Left lobe of liver (tissue), 2 donors: Measurements from ENCODE around the gene ZSWIM4. TPM values are rescaled to one million over a fixed set of nuclear protein-coding genes. Genes with fewer than 3 reads are reported as not detected.

Source experiments
- ATAC-seq: fragments of 200-7000 bp; cut with Tn5 transposase; one replicate; pipeline ENCODE4 v1.9.1; 2020; ENCODE audit warnings: mild to moderate bottlenecking, moderate library complexity
- DNase-seq: peaks from one replicate; pipeline ENCODE4 v3.0.0-alpha.2; 2020; ENCODE audit warnings: low spot score
- total RNA-seq: library from RNA; stranded (reverse); gene quantifications from one replicate; pipeline ENCODE4 v1.2.1, GENCODE V29; 2021
- donor health status: DM: no; HTN: no; CAD: no; lungs with moderate emphysema.
- donor health status: DM: no; HTN: yes; CAD: no.

ZSWIM4 gene
- total RNA-seq, 1 donor from 2014 or later: 1.5 TPM

DNA sequence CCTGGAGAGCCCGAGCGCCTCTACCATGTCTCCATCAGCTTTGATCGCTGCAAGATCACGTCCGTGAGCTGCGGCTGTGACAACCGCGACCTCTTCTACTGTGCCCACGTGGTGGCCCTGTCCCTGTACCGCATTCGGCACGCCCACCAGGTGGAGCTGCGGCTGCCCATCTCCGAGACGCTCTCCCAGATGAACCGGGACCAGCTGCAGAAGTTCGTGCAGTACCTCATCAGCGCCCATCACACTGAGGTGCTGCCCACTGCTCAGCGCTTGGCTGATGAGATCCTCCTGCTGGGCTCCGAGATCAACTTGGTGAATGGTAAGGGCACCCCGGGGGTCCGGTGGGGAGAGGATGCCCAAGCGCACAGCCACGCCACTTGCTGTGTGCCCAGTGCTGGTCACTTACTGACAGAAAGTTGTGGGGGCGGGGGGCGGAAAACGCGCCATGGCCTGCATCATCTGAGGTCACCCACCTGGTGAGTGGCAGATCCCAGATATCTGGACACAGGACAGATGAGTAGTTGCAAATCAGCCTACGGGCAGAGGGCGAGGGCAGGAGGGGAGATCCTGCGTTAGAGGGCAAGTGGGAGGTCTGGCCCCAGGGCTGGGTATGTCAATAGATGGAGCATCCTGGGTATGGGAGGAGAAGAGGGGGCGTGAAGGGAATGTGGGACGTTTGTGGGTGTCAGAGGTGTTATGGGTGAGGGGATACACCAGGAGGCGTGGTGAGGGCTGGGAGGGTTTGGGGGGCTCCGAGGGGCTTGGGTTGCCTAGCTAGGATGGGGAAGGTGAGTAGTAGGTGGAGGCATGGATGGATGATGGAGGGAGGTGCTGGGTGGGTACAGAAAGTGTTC lies 9.8 kb downstream of the ZSWIM4 start:
- no peak for ATAC-seq
- no peak for DNase-seq

GRCh38 chr19:13806728-13807127 lies 11.5 kb downstream of the ZSWIM4 start:
- DNase-seq: no peak
- no peak for ATAC-seq

- no peak for ATAC-seq
Measured at GRCh38 chr19:13807421-13808021, 12.3 kb downstream of the ZSWIM4 start.

DNA sequence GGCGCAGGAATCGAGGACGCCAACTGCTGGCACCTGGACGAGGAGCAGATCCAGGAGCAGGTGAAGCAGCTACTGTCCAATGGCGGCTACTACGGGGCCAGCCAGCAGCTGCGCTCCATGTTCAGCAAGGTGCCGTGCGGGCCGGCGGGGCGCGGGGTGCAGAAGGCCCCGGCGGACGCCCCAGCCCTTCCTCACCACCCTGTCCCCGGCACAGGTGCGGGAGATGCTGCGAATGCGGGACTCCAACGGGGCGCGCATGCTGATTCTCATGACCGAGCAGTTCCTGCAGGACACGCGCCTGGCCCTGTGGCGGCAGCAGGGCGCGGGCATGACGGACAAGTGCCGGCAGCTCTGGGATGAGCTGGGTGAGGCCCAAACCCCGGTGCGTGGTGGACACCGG lies 13.6 kb downstream of the ZSWIM4 start:
- ATAC-seq: no peak

More at GRCh38 chr19:13807421-13808021, 12.3 kb downstream of the ZSWIM4 start:
- no peak for DNase-seq

DNA sequence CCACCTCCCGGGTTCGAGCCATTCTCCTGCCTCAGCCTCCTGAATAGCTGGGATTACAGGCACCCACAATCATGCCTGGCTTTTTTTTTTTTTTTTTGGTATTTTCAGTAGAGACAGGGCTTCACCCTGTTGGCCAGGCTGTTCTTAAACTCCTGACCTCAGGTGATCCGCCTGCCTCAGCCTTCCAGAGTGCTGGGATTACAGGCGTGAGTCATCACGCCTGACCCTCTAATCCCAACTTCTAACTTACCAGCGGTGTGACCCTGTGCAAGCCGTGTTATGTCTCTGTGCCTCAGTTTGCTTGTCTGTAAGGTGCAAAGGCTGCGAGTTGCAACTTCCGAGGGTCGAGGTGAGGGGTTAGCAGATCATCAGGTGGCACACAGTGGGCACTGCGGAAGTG lies 17.3 kb downstream of the ZSWIM4 start:
- ATAC-seq (no peak), DNase-seq (no peak)

More for the DNA sequence above, 13.6 kb downstream of the ZSWIM4 start:
- DNase-seq: no peak

- DNase-seq (no peak), ATAC-seq (no peak)
Measured at GRCh38 chr19:13813147-13813546, 17.9 kb downstream of the ZSWIM4 start.

DNA sequence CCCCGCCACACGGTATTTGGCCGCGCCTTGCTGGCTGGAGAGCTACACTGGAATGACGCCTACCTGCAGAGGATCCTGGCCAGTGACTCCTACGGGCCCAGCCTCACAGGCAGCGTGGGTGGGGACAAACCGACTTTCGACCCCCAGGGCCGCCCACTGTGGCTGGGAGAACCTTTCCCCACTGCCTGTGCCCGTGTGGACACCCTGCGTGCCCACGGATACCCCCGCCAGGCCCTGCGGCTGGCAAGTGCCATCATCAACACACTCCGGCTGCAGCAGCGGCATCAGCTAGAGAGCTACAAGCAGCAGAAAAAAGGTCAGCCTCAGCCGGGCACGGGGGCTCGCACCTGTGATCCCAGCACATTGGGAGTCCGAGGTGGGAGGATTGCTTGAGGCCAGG lies 19.3 kb downstream of the ZSWIM4 start:
- ATAC-seq (no peak), DNase-seq (no peak)

GRCh38 chr19:13817018-13817614 lies 21.9 kb downstream of the ZSWIM4 start:
- peak; percentile 14 for ATAC-seq
- DNase-seq: no peak

- DNase-seq (no peak), ATAC-seq (peak; percentile 89)
Measured at GRCh38 chr19:13817615-13818371, 22.6 kb downstream of the ZSWIM4 start.

- no peak for DNase-seq
- no peak for ATAC-seq
Measured at GRCh38 chr19:13819238-13819637, 24.0 kb downstream of the ZSWIM4 start.

- ATAC-seq: no peak
- no peak for DNase-seq
Measured at GRCh38 chr19:13821292-13821691, 26.0 kb downstream of the ZSWIM4 start.

GRCh38 chr19:13823256-13823655 lies 28.0 kb downstream of the ZSWIM4 start:
- DNase-seq (no peak), ATAC-seq (no peak)

DNA sequence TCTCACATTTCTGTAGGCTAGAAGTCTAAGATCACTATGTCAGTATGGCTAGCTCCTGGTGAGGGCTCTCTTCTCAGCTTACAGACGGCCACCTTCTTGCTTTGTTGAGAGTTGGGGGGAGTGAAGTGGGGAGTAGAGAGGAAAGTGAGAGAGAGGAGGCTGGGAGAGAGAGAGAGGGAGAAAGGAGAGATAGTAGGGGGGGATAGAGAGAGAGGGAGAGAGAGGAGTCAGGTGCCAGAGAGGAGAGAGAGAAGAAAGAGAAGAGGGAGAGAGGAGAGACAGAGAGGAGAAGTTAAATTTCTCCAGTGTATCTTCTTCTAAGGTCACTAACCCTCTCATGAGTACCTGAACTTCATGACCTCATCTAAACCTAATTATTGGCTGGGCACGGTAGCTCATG lies 28.7 kb downstream of the ZSWIM4 start:
- no peak for DNase-seq
- no peak for ATAC-seq

- DNase-seq (no peak), ATAC-seq (no peak)
Measured at GRCh38 chr19:13824703-13825102, 29.5 kb downstream of the ZSWIM4 start.

- ATAC-seq (no peak), DNase-seq (no peak)
Measured at GRCh38 chr19:13825489-13826441, 30.5 kb downstream of the ZSWIM4 start.

DNA sequence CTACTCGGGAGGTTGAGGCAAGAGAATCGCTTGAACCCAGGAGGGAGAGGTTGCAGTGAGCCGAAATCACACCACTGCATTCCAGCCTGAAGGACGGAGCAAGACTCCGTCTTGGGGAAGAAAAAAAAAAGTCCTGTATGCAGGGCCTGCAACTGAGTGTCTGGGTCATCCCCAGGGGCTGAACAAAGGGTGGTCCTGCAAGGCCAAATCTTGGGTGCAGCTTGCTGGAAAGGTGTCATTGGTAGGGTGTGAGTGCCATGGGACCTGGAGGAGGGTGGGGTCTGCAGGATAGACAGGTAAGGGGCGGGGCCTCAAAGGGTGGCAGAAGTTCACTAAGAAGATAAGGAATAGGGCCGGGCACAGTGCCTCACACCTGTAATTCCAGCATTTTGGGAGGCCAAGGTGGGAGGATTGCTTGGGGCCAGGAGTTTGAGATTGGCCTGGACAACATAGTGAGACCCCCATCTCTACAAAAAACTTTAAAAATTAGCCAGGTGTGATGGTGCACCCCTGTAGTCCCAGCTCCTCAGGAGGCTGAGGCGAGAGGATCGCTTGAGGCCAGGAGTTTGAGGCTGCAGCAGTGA lies 31.5 kb downstream of the ZSWIM4 start:
- ATAC-seq (no peak), DNase-seq (no peak)

GRCh38 chr19:13827656-13828055 lies 32.4 kb downstream of the ZSWIM4 start:
- DNase-seq: no peak
- ATAC-seq: no peak

GRCh38 chr19:13830114-13830740 lies 35.0 kb downstream of the ZSWIM4 start:
- no peak for ATAC-seq

More at GRCh38 chr19:13830114-13830740, 35.0 kb downstream of the ZSWIM4 start:
- no peak for DNase-seq
